Endothelial cell (in vitro differentiated cells): ENCODE data around the gene MGAT4A. TPM values are rescaled to one million over a fixed set of nuclear protein-coding genes. Genes with fewer than 3 reads are reported as not detected.

Experiments
- DNase-seq: peaks from one replicate; pipeline ENCODE4 v3.0.0; 2021; ENCODE audit warnings: low spot score
- H3K27ac Mint-ChIP-seq: one replicate; pipeline ENCODE4 v1.8.0; 2021; ENCODE audit warnings: mixed read lengths, inconsistent platforms; ENCODE audit not compliant: unreplicated experiment
- H3K27me3 Mint-ChIP-seq: one replicate; pipeline ENCODE4 v1.8.0; 2021; ENCODE audit warnings: mild to moderate bottlenecking, moderate library complexity, mixed read lengths, inconsistent platforms; ENCODE audit not compliant: unreplicated experiment
- H3K36me3 Mint-ChIP-seq: one replicate; pipeline ENCODE4 v1.8.0; 2021; ENCODE audit warnings: mild to moderate bottlenecking, low read depth, mixed read lengths, inconsistent platforms; ENCODE audit not compliant: unreplicated experiment
- H3K4me1 Mint-ChIP-seq: one replicate; pipeline ENCODE4 v1.8.0; 2021; ENCODE audit warnings: mild to moderate bottlenecking, mixed read lengths, inconsistent platforms; ENCODE audit not compliant: unreplicated experiment
- H3K4me3 Mint-ChIP-seq: one replicate; pipeline ENCODE4 v1.8.0; 2021; ENCODE audit warnings: mild to moderate bottlenecking, mixed read lengths, inconsistent platforms; ENCODE audit not compliant: unreplicated experiment
- H3K9me3 Mint-ChIP-seq: one replicate; pipeline ENCODE4 v1.8.0; 2021; ENCODE audit warnings: mixed read lengths, inconsistent platforms; ENCODE audit not compliant: unreplicated experiment
- CTCF ChIP-seq: fragments of 200-600 bp; sonication (generic); IDR thresholded peaks from one replicate; pipeline ENCODE4 v1.5.0; 2021; ENCODE audit warnings: antibody characterized with exemption; ENCODE audit not compliant: unreplicated experiment
- total RNA-seq: library from RNA; stranded (reverse); fragmentation: NEBNext Ultra II Directional; extraction: Animal tissue kit (Norgen Biotek cat#: 25700); gene quantifications from one replicate; pipeline ENCODE4 v1.2.1, GENCODE V29; 2021; ENCODE audit not compliant: unreplicated experiment

The MGAT4A gene
- total RNA-seq, 1 donor from 2014 or later = 7.3 TPM

- no peak overlapping the region for H3K4me3 Mint-ChIP-seq
- no peak for DNase-seq
- H3K36me3 Mint-ChIP-seq = no peaks in the 10 kb centered on the region
- no peak overlapping the region for H3K27ac Mint-ChIP-seq
- H3K9me3 Mint-ChIP-seq = no peaks in the 10 kb centered on the region
- H3K4me1 Mint-ChIP-seq = no peaks in the 10 kb centered on the region
- no peak for TF ChIP-seq CTCF
- H3K27me3 Mint-ChIP-seq = no peaks in the 10 kb centered on the region
Measured at GRCh38 chr2:98701230-98701629, 29.7 kb downstream of the MGAT4A start.

GRCh38 chr2:98698896-98699295, 32.0 kb downstream of the MGAT4A start:
- no peak for DNase-seq
- Mint-ChIP-seq H3K9me3 (no peaks in the 10 kb centered on the region), H3K4me3 (no peak overlapping the region), H3K27me3 (no peaks in the 10 kb centered on the region), H3K4me1 (no peaks in the 10 kb centered on the region), H3K36me3 (no peaks in the 10 kb centered on the region), H3K27ac (no peak overlapping the region)
- no peak for TF ChIP-seq CTCF

- Mint-ChIP-seq H3K27ac (no peak overlapping the region), H3K27me3 (peaks cover 1% of the 10 kb centered on the region), H3K36me3 (no peaks in the 10 kb centered on the region), H3K4me3 (no peak overlapping the region), H3K4me1 (peaks cover 8% of the 10 kb centered on the region), H3K9me3 (no peaks in the 10 kb centered on the region)
- TF ChIP-seq CTCF = no peak
- no peak for DNase-seq
Measured at GRCh38 chr2:98697651-98698337, 33.1 kb downstream of the MGAT4A start.

GRCh38 chr2:98696200-98696599, 34.7 kb downstream of the MGAT4A start:
- H3K36me3 Mint-ChIP-seq = no peaks in the 10 kb centered on the region
- peaks cover 10% of the 10 kb centered on the region for H3K4me1 Mint-ChIP-seq
- DNase-seq = no peak
- no peak overlapping the region for H3K27ac Mint-ChIP-seq
- no peak overlapping the region for H3K4me3 Mint-ChIP-seq
- peaks cover 1% of the 10 kb centered on the region for H3K27me3 Mint-ChIP-seq
- no peaks in the 10 kb centered on the region for H3K9me3 Mint-ChIP-seq
- no peak for TF ChIP-seq CTCF

- H3K36me3 Mint-ChIP-seq = no peaks in the 10 kb centered on the region
- no peaks in the 10 kb centered on the region for H3K9me3 Mint-ChIP-seq
- peaks cover 10% of the 10 kb centered on the region for H3K4me1 Mint-ChIP-seq
- peaks cover 1% of the 10 kb centered on the region for H3K27me3 Mint-ChIP-seq
- no peak overlapping the region for H3K4me3 Mint-ChIP-seq
- H3K27ac Mint-ChIP-seq = no peak overlapping the region
- no peak for TF ChIP-seq CTCF
- DNase-seq = no peak
Measured at GRCh38 chr2:98695255-98695654, 35.7 kb downstream of the MGAT4A start.
